Stimulated activated CD8-positive, alpha-beta memory T cell treated with anti-CD3 and anti-CD28 coated beads, Interleukin-2, amount 100 ng/mL, for 48 hours (primary cell): ENCODE results near the gene FAM234B.
A peak's percentile ranks its signal among the peaks of the same experiment; 100 is the strongest.

Experiments used
- DNase-seq, 2 donors: peaks; one replicate each; pipeline ENCODE4 v3.0.0-alpha.2; 2020; ENCODE audit warnings: low read depth in 2 of 2

Gene FAM234B

DNA sequence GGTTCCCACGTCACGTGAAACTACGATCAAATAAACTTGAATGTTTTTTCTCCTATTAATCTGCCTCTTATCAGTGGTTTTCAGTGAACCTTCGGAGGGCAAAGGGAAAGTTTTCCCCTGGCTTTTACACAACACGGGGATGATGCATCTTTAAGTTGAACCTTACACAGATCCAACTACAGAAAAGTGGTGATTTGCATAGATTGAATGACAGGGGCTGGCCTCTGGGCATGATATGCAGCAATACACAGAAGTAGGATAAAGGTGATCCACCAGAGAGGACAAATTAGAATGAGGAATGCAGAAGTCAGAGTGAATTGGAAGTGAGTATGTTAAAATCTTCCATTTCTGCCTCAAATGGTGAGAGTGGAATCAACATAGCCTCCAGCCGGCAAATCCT lies 47.7 kb downstream of the FAM234B start:
- no peak for DNase-seq

DNA sequence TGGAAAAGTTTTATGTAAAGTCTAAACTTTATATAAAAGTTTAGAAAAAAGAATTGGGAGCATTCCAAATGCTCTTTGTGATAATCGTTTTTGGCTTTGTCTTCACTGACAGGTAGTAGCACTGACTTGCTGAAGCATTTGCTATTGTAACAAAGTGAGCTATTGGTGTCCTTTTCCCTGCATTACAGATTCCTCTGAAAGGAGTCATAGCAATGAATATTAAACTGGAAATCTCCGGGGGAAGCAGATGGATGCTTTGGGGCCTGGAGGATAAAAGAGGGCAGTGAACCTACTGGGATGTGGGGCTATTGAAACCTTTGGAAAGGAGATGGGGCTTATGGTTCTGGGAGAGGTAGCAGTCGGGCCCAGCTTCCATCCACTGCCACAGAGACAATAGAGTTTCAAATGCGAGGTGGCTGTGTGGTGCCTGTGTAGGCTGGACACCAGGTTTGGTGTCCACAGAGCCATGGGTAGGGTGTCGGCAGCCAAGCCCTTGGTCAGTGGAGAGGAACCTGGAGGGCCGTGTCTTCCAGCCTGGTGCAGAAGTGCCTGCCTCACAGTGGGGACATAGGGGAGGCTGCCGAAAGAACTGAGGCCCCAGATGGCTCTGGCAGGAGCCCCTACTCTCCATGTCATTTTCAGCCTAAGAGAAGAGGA lies 49.1 kb downstream of the FAM234B start:
- DNase-seq: no peak

DNA sequence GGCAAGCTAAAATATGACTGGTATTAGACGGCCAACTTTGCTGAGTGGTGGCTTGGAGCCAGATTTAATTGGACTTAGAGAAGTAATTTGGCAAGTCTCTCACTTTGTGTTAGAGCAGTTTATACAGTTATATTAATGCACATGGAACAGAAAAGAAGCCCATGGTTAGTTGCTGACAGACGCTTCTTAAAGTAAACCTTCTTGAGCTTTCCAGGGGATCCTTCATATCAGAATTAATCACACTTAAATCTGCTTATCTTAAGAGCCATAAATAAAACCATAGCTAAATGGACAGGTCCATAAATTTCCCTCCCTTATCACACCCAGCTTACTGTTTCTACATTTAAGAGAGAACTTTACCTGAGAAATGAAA lies 49.7 kb downstream of the FAM234B start:
- DNase-seq: no peak

DNA sequence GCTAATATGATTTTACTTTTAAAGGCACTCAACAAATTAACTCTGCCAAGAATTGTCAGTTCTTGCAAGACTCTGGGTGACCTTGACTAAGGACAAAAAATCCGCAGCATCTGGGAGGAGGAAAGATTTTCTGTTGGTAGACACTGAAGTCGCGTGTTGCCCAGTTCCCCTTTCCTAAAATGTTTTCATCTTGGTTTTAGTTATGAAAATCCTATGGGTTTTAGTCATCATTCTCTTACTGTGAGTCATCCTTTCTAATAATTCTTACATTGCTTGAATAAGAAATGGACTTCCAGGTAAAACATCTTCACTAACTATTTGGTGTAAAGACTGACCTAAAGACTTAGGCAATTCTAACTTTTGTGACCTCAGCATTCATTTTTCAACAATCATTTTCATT lies 50.2 kb downstream of the FAM234B start:
- DNase-seq: no peak

DNA sequence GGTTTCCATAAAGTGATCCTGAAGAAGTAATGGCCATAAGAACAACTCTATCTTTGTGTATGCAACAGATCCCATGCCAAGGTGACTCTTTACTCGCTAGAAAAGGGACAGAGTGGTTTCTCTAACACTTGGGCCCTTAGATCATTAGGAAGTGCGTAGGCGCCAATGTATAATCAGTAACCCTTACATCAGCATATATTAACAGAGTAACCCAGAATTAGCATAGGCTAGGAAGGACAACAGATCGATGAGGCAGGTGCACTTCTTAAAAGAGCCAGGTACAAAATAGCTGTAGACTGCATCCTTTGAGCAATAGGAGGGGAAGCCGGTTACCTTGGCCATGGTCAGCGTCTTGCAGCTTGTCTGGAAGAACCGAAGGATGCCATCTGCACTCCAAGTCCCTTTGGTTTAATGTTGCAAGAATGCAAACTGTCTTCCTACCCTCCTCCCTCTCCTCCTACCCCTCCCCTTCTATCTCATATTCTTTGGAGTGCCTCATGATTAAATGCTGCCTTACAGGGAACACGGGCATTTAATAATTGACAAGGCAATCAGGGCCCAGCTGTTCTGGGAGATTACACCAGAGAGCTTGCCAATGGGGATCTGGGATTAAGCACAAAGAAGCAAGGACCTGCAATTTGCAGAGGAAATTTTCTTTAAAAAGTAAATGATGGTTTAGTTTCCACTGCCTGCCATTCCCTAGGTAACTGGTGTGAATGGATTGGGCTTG lies 51.2 kb downstream of the FAM234B start:
- no peak for DNase-seq

DNA sequence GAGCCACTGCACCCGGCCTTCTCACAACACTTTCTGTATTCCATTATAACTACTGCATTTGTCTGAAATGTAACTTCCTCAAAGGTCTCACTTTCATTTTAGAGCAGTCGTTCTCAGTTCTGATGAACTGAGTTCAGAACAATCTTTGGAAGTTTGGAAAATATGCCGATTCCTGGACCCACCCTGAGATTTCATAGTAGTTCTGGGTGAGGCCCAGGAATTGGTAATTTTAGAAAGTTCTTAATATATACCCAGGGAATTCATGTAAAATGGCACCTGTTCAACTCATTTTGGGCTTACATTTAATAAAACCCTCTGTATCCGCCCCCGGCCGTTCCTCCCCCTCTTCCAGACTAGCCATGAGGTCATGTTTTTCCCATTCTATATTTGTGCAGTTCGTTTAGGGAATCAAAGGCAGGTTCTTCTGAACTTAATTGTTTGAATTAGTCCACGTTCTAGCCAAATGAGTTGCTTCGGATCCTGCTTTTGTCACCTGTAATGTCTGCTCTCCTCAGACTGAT lies 53.4 kb downstream of the FAM234B start:
- DNase-seq: no peak

DNA sequence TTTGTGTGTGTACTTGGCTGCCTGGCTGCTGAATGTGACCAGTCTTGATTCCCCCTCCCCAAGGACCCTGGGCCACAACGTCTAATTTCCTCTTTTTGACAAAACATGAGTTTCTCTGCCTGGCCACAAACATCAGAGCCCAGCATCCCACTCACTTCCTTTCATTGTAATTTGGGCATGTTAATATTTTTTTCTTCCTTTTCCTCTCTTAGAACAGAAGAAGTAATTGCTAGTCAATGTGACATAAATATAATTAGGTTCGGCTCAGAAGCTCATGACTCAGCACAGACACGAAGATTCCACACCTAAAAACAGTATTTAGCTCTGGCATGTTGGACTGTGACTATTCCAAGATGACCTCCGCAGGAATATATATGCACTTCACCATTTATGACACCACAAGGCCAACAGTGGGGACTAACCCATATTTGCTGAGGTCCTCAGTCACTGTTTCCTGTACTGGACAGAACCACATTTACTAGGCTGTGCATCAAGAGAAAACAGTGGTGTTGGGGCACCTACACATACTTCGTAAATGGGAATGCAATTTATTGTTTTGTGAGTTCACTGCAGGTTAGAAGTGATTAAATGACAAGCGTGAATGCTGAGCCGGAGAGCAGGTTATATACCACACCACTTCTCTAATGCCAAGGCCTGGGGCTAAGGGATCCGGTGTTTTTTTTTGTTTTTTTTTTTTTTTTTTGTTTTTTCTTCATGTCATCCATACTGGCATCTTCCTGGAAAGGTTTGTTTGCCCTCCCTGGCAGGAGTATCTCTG lies 55.1 kb downstream of the FAM234B start:
- DNase-seq: no peak

DNA sequence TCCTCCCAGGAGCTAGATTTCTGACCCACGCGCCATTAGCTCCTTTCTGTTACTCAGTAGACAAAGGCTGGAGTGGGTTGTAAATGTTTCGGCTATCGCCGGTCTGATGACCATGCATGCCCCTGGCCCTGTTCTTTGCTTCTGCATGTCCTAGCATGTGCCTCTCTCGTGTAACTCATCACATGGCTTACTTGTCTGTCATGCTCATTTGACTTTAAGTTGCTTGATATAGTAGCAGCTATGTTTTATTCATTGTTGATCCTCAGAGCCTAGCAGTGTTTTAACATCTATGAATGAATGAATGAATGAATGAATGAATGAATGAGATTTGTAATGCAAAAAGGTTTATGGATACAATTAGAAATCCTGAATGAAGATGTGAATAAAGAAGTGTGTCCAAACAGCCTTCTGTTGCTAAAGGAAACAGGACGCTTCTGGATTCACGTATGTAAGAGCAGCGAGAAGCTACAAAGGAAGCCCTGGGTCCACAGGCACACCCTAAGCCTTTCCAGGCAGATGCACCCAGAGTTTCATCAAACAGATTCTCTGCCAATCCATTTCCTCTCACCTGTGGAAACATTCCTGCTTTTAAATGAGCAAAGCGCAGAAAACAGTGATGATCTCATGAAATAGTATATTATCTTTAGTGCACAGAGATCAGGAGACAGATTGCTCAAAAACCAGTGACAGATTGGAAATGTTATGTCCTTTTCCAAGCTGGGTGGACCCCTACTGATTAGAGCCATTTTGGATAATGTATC lies 55.8 kb downstream of the FAM234B start:
- no peak for DNase-seq

DNA sequence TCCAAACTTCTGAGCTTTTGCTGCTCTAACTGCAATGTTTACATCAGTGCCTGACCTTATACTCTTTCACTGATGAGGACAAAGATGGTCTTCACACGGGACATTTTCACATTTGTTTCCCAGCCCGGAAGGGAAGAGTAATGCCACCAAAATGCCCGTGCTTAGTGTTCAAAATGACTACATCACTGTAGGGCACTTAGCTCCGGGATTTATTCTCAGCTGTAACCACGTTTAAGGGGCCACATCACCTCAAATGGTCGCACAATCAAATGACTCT lies 56.4 kb downstream of the FAM234B start:
- DNase-seq: no peak

DNA sequence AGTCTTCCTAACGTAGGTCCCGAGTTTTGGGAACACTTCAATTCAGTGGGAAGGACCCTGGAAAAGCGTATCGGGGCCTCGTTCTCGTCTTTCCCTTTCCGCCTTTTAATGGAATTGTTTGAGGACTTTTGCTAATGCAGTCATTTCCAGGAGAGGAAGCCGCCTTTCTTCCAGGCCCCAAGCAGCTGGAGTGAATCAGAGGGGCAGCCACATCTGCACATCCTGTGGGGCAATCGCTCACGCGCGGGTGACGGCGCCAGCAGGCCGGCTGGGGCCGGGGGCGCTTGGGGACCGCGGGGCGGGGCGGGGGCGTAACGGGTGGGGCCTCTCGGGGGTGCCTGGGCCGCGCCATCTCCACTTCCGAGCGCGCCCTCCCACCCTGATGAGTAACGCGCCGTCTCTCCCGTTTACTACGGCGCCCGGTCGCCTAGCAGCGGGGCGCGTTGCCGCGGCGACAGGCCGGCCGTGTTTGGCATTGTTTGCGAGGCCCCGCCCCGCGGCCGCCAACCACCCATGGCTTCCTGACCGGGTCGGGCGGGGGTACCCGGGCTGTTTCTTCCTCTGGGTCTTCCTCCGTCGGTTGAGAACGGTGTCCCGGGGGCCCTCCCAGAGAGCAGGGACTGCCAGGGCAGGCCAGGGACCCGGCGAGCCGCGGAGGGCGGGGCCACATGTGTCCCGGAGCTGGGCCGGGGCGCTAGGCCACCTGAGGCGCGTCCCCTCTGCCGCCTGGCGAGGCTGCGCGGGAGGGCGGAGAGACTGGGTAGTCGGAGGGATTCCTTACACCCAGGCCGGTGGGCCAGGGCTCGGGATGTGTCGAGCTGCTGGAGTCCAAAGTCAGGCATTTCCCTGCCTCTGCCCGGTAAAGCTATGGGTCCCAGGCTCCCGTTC lies 56.9 kb downstream of the FAM234B start:
- DNase-seq: peak; percentile 81 to 83

DNA sequence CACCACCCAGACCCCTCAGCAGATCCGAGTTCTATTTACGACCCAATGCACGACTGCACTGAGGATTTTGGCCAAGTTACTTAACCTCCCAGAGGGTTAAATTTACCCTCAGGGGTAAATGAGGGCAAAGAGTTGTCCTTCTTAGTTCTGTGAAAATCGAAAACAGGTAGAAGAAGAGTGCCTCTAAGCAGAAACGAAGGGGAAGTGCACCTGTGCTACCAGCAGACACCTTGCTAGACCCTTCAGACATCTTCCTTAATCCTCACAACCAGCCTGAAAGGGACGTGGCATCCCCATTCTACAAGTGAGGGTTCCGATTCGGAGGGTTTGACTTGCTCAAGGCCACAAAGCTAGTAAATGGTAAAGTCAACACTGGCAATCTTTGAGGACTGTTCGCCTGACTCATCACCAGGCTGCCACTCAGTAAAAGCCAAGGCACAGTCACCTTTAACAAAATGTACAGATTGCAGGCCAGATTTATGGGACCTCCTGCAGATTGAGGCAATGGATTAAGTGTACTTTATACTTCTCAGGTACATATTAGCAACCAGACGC lies 57.7 kb downstream of the FAM234B start:
- DNase-seq: no peak

DNA sequence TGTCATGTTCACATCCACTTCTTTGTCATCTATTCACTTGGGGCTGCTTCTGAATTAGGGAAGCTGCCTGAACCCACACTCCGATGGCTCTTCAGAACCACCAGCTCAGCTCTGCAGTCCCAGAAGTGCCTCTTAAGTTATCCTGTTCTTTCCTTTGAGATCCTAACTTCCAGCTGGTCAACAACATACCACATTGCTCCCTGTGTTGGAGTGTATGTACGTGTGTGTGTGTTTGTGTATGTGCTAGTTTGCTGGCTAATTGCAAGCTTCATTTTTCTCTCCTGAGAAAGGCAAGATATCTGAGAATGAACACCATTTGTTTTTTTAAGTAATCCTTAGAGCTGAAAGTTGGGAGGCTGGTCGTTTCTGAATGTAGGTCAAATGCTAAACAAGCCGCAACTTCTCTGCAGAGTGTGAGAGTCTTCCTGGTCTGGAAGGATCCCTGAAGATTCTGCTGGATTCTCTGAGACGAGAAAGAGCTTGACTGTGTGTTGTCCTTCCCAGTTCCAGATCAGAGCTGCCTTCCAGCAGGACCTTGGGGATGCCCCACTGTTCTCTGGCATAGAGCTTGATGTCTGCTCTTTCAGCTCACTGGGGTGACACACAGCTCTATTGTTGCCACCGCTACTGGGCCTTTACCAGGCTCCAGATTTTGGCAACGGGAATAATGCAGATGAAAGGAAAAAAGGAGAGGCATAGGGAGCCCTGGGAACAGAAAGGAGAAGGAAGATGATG lies 58.4 kb downstream of the FAM234B start:
- DNase-seq: no peak

DNA sequence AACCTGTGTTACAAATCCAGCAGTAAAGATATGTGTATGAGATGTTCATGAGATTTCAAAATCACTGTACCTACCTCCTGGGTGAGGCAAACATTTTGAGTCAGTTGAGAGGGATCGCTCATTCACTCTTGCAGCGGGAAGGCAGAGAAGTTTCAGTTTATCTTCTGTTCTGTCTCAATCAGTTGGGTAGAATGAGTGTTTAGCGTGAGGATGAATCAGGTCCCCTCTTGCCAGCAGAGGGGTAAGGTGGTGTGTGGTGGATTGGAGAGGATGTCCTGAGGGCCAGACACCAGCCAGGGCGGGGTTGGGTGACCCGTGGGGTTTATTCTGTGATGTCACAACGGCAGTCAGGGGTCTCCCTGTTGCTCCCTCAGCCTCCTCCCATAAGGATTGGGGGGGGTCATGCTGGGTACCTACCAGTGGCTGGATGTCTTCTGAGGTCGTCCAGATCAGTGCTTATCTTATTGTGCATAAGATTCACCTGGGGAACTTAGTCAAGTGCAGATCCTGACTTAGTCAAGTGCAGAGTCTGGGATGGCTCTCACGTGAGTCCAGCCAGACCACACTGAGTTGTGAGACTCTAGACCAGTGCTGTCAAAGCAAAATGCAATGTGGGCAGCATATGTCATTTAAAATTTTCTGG lies 59.3 kb downstream of the FAM234B start, which contains the start of gene GSG1:
Gene GSG1, minus strand, starts transcription at position 277 of the 643 bp plus-strand sequence. Its CDS starts 155 bp downstream, at position 122.
- peak in 1 of 2 donors; percentile 27 for DNase-seq

DNA sequence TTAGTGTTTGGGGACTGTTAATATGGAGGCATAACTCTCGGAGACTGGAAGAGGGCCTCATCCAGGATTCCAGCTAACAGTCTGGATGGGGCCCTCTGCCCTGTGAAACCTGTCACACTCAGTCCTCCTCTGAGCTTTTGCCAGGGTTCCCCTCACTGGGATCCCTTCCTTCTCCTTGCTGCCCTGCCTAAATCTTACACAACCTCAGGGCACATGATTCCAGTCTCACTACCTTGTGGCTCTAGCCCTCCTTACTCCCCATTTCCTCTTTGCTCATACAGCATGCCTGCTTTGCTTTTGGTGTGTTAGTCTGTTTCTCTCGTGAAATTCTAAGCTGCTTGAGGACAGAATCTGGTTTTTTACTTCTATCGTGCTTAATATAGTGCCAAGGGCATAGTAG lies 60.2 kb downstream of the FAM234B start:
- no peak for DNase-seq

DNA sequence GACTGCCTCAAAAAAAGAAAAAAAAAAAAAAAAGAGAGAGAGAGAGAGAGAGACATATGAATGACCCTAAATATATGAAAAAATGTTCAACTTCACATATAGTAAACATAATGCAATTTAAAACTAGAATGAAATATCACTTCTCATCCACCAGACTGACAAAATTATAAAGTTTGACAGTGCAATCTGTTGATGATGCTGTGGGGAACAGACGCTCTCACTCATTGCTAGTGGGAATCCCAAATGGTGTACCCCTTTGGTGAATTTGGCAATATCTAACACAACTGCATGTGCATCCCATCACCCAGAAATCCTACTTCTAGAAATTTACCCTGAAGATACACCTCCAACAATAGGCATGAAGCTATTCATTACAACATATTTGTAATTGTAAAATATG lies 61.6 kb downstream of the FAM234B start:
- no peak for DNase-seq

DNA sequence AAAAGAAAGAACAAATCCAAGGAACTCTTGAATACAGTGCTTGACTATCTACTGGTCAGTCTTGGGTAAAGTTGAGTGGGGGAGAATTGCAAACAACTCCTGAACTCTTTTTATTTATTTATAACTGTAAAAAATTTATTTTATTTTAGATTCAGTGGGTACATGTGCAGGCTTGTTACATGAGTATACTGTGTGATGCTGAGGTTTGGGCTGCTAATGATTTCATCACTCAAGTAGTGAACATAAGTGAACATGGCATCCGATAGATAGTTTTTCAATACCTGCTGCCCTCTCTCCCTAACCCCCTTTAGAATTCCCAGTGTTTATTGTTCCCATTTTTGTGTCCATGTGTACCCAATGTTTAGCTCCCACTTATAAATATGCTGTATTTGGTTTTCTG lies 62.5 kb downstream of the FAM234B start:
- DNase-seq: no peak

DNA sequence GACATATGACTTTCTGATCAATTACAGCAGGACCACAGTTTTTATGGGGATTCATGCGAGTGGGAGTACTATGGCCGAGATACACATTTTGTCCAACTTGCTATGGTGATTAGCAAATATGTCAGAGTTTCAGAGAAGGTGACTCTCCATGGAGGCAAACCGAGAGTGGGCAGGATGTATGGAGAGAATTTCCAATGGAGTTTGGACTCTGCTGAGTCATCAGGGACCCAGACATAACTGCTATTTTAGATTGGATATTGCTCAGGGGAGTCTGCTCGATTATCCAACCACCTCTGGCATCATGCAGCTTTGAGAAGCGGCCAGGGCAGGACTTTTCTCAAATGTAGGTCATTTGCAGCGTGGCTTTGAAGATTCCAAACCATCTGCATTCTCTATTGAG lies 68.8 kb downstream of the FAM234B start:
- no peak for DNase-seq

DNA sequence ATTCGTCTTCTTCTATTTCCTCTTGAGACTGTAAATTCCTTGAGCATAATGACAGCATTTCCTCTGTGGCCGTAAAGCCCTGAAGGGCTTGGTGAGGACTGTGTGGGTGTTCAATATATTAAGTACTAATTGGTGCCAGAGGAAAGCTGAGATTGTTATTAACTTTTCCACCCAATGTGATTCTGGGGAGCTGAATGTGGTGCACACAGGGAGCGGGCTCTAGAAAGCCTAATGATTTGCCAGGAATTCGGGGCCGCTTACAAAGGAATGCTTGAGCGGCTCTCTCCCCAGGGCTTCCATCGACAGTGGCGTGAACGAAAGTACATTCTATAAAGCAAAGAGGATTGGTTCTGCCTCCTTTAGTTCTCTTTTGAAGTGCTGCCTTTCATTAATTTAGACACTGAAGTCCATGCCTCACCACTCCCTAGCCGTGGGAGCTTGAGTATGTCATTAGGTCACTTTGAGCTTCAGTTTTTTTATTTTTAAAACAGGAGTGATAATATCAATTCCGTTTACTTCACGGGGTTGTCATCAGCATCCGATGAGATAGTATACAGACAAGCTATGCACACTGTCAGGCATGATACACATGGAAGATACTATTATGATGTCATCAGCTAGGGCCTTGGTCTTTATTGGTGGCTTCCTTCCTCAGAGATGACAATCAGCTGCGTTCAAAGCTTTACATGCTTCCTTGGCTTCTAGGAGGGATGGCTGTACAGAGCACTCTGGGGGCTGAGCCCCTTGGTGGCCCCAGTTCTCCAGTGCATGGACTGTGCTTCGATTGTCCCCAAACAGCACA lies 70.3 kb downstream of the FAM234B start:
- no peak for DNase-seq

DNA sequence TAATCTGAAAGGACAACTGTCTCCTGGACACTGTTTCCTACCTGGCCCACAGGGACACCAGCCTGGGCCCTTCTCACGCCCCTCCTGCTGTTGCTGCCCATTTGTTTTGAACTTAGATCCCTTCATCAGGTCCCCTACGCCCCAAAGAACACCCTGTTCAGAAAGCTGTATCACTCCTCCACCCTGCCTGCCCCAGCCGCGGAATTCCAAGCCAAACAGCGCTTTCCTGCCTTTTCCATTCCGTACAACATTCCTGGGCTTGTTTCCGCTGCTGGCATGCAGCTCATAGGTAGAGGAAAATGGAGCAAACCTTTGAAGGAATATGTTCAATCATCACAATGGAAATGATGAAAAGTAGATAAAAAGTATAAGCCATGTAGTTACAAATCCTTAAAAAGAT lies 72.1 kb downstream of the FAM234B start:
- DNase-seq: no peak
